Islet of Langerhans (tissue), 1 donor: ENCODE data around the gene IFI30.
A peak's percentile ranks its signal among the peaks of the same experiment; 100 is the strongest.
"Not testable (repeated sequence)": the region's sequence is repeated elsewhere in the genome, so short reads cannot be mapped to it uniquely, and the experiment has no call there.

Experiments used
- FAIRE-seq: peaks from one replicate; lab custom pipeline; 2011; peaks lifted over from hg19 to GRCh38; lab: Jason Lieb, UNC

Gene IFI30

DNA sequence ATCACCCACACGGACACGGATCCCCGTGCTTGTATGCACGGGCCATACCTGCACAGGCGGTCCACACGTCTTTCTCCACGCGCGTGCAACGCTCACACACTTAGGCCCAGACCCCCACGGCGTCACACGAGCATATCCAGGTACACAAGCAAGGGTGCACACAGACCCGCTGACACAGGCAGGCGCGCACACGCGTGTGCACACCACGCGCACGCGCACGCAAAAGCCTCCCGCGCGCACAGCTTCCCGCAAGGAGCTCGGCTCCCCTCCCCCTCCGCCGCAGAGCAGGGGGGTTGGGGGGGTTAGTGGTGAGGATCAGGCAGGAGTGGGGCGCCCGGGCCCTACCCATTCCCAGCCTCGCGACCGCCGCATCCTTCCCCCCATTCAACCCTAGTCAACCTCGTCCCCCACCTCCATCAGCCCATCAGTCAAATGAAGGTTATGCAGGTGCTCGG, 29.8 kb downstream of the IFI30 start:
- no peak for FAIRE-seq

GRCh38 chr19:18203863-18204393, 30.3 kb downstream of the IFI30 start, which contains the start of gene RAB3A:
Gene RAB3A, minus strand, starts transcription at chr19:18204042. Its CDS starts 1,302 bp downstream, at chr19:18202740.
- peak; percentile 89 for FAIRE-seq

GRCh38 chr19:18204394-18205199, 31.0 kb downstream of the IFI30 start:
- no peak for FAIRE-seq

- FAIRE-seq = no peak
These were observed 31.7 kb downstream of the IFI30 start for GRCh38 chr19:18205200-18205892.

DNA sequence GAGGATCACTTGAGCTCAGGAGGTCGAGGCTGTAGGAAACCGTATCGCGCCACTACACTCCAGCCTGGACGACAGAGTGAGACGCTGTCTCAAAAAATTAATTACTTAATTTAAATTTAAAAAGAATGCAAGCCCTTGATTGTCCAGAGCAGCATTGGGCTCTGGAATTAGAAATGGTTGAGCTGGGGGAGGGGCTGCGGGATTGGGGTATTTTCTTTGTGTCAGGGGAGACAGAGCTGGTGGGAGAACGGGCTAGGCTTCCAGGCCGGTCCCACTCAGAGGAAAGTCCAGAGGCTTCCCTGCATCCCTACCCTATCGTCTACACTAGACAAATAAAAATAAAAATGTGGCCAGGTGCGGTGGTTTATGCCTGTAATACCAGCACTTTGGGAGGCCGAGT, 32.4 kb downstream of the IFI30 start:
- FAIRE-seq = no peak

DNA sequence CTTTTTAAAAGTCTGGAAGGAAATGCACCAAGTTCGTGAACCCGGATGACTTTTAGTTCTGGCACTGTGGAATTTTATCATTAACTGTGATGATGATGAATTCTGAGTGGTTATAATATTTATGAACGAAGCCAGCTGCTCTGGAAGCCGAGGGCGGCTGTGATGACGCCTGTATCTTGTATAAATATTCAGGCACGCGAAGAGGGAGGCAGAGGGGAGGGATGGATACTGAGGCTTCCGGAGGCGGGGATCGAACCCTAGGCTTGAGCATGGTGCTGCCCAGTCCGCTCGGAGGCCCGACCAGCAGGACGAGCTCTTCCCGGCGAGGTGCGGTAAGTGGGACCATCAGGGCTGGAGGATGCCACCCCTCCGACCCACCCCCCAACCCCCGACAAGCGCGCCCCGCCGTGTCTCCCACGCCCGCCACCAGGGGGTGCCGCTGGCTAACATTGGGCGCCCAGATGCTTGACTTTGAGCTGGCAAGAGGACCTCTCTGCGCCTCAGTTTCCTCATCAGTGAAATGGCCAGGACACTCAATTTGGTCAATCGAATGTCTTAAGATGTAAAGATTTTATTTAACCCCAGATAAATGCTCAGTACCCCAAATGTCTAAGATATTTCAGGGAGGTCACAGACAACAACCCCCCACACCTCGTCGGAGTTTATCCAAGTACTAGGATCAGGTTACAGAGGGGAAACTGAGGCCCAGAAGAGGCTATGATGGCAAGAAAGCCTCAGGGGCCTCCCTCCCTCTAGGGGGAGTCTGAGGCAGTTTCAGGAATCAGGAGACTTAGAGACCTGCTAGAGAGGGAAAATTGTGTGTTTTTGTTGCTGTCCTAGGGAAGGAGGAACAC, 34.7 kb downstream of the IFI30 start:
- FAIRE-seq = no peak

DNA sequence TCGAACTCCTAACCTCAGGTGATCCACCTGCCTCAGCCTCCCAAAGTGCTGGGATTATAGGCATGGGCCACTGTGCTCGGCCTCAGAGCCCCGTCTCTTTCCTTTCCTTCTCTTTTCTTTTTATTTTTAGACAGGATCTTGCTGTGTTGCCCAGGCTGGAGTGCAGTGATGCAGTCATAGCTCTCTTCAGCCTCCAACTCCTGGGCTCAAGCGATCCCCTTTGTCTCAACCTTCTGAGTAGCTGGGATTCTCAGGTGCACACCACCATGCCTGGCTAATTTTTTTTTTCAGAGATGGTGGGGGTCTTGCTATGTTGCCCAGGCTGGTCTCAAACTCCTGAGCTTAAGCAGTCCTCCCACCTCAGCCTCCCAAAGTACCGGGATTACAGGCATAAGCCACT, 36.3 kb downstream of the IFI30 start:
- not testable (repeated sequence) for FAIRE-seq

DNA sequence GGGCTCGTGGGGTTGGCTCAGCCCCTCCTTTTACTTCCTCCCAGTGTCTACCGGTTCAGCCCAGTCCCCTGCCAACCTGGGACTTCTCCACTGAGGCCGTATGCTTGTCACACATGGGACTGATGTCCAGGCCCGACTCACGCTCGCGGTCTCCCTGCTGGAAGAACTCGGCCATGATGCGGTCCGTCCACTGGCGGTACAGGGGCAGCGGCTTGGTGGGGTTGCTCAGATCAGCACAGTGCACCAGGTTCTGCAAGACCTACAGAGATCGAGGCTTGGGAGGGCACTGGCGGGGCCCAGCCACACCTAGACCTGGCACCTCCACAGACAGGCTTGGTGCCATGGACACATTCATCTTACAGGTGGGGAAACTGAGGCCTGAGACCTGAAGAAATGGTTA, 38.1 kb downstream of the IFI30 start:
- no peak for FAIRE-seq

GRCh38 chr19:18214779-18215433, 41.3 kb downstream of the IFI30 start:
- FAIRE-seq = no peak

DNA sequence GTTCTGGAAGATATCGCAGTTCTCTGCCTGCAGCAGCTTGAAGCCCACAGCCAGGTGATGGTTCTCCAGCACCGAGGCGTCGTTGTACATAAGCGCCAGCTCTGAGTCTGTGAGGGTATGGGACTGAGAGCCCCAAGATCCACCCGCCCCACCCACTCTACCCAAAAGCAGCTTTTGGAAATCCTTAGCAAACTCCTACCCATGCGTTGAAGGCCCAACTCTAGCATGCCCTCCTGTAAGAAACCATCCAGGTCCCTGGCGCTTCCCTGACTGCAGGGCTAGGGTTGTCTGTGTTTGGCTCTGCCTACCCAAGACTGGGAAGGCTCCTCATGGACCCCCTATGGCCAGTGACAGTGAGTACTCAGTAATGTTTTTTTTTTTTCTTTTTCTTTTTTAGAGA, 43.2 kb downstream of the IFI30 start:
- no peak for FAIRE-seq

- no peak for FAIRE-seq
These were observed 44.5 kb downstream of the IFI30 start for GRCh38 chr19:18218159-18218558.

- FAIRE-seq = no peak
These were observed 45.0 kb downstream of the IFI30 start for GRCh38 chr19:18218600-18218999.

GRCh38 chr19:18219911-18220631, 46.5 kb downstream of the IFI30 start:
- FAIRE-seq = no peak

- no peak for FAIRE-seq
These were observed 47.1 kb downstream of the IFI30 start for GRCh38 chr19:18220632-18221275.

GRCh38 chr19:18221815-18222725, 48.5 kb downstream of the IFI30 start:
- FAIRE-seq = no peak

GRCh38 chr19:18223860-18224524, 50.4 kb downstream of the IFI30 start:
- FAIRE-seq = no peak

DNA sequence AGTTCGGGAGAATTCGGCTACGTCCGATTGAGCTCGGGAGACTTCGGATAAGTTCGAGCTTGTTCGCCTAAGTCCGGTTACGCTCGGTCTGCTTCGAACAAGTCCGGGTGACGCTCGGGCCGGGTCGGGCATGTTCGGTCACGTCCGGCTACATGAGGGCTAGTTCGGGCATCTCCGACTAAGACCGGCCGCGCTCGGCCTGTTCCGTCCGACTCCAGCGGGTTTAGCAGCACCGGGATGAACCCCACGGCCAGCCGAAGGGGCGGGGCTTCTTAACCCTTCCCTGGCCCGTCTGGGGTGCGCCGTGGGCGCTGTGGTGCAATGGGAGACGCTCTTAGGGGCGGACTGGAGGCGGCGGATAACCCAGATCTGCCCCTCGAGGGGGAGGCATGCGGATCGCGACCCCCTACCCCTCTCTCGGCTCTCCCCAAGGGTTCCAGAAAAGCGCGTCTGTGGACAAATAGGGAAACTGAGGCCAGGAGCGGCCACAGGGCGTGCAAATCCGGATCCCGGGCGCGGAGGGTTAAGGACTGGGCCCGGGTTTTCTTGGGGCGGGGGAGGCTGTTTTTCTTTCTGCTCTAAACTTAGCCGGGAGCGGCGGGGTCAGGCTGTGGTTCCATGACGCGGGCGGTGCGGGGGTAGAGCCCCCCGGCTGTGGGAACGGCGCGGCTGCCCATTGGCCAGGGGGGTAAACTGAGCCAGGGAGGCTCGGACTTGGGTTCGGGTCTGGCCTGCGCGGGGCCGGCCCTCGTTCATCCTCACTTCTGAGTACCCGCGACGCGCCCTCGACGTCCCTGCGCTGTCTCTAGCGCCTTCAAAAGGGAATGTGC, 51.1 kb downstream of the IFI30 start:
- FAIRE-seq = peak; percentile 99

GRCh38 chr19:18225355-18225701, 51.7 kb downstream of the IFI30 start:
- FAIRE-seq = no peak
